C4-2B (cell line): ENCODE measurements around the gene KRT80.

Experiments used
- H3K27ac ChIP-seq: fragments of 450-650 bp; 2 replicates; pipeline ENCODE4 v1.5.1; 2017
- CTCF ChIP-seq: fragments of 450-650 bp; conservative IDR thresholded peaks from 2 replicates; pipeline ENCODE4 v1.5.1; 2017; ENCODE audit warnings: mild to moderate bottlenecking
- ZFX ChIP-seq: fragments of 450-650 bp; IDR thresholded peaks from 2 replicates; pipeline ENCODE4 v1.6.1; 2017

The KRT80 gene

DNA sequence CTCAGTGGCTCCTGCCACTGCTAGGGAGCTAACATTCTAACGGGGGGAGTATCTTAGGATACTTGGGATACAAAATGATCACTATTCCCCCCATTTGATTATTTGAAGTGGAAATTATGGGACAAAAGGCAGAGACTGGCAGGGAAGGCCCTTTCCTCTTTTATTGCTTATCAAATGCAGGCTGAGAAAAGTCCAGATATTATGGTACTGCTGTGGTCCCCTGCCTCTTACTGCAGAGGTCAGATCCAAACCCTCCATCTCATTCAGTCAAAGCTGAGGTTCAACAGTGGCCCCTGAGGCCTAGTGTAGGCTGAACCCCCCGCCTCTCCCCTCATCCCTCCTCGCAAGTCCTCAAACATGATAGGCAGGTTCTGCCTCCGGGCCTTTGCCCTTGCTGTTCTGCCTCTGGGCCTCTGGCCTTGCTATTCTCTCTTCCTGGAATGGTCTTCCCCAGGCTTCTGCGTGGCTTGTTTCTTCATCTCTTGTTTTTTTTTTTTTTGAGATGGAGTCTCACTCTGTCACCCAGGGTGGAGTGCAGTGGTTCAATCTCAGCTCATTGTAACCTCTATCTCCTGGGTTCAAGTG lies 34.2 kb downstream of the KRT80 start:
- no peak overlapping the region for H3K27ac ChIP-seq
- TF ChIP-seq CTCF: no peak
- TF ChIP-seq ZFX: no peak

DNA sequence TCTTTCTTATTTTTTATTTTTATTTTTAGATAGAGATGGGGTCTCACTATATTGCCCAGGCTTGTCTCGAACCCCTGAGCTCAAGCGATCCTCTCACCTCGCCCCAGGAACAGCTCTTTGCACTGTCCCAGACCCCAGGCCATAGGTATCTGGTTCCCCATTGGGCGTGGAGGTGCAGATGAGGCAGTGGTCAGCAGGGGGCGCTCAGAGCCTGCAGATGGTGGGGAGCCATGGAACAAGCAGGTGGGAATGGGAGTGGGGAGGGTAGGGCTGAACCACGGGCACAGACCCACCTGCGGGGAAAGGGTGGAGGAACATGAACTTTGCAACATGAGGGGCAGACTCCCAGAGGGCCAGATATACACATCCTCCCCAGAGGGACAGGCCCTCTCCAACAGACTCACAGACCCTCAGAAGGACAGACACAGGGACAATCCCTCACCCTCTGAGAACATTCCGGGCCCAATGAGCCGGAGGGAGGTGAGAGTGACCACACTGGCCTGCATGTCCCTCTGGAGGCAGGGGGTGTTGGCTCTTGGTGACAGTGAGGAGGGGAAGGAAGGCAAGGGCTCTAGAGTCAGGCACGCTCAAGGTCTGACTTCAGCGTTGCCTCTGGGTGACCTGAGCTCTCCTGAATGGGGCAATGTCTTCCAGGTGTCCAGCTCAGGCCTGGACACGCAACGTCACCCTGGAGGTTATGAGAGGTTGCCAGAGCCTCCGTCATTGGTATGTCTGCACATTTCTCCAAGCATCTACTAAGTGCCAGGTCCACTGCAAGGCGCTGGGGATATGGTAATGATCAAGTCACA lies 34.9 kb downstream of the KRT80 start:
- no peak overlapping the region for H3K27ac ChIP-seq
- TF ChIP-seq ZFX (no peak), CTCF (peak; percentile 96)

GRCh38 chr12:52156311-52156710 lies 35.5 kb downstream of the KRT80 start:
- no peak for TF ChIP-seq CTCF
- TF ChIP-seq ZFX: no peak
- H3K27ac ChIP-seq: no peak overlapping the region

- TF ChIP-seq ZFX (no peak), CTCF (no peak)
- H3K27ac ChIP-seq: no peak overlapping the region
Observed at GRCh38 chr12:52155048-52155868, 36.6 kb downstream of the KRT80 start.

DNA sequence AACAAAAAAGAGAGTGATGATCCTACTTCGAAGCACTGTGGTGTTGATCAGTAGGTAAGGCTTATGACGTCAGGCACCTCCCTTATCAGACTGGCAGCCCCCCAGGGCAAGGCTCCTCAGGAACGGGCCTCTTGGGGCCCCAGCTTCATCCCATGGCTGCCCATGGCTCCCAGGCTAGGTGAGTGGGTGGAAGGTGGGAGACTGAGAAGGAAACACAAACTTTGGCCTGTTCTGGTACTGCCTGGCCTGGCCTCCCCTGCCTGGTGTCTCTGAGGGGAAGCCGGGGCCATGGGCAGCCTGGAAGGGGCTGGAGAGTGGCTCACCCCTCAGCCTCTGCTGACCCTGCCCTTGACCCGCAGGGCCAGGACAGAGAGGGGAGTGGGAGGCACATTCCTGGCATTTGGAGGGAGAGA lies 38.9 kb downstream of the KRT80 start:
- H3K27ac ChIP-seq: no peak overlapping the region
- TF ChIP-seq ZFX: no peak
- TF ChIP-seq CTCF: no peak

DNA sequence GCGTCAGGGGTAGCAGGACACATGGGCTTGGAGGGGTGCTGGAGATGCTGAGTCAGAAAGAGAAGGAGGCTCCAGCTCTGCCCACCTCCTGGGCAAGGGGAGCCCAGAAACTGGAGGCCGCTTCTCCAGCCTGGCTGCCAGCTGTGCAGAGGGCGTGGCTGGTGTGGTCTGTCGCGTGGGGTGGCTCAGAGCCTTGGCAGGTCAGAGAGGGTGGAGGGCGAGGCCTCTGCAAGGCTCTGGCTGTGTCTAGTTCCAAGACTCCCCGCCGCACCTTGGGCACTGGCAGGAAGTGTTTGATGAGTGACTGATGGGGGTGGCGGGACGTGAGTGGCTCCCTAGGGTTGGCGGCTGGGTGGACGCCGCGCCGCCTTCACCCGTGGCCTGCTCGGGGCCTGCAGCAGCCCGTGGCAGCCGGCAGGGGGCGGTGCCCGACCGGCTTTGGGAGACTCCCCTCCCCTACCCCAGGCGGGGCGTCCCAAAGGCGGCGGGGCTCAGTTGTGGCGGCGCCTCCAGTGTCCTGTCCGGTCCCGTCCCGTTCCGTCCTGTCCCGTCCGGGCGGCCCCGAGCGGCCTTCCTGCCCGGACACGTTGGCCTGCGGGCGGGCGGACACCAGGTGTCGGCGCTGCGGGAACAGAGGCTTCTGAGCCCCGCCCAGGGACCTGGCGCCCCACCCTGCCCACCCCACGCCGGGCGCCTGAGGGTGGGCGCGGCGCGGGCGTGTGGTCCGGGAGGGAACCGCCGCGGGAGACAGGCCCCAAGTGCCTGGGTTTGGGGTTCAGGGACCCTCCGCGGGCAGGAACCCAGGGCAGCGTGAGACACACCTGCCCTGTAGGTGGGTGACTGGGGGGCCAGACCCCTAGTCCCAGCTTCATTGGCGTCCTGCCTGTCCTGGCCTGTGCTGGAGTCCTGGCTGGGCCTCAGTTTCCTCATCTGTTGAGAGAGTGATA lies 39.7 kb downstream of the KRT80 start:
- TF ChIP-seq CTCF: peak; percentile 98
- no peak for TF ChIP-seq ZFX
- peak overlapping the region; percentile 42 for H3K27ac ChIP-seq
